Naive thymus-derived CD8-positive, alpha-beta T cell (primary cell): ENCODE data around the gene PARD3B. TPM values are rescaled to one million over a fixed set of nuclear protein-coding genes. Genes with fewer than 3 reads are reported as not detected.
"Not testable (repeated sequence)": the region's sequence is repeated elsewhere in the genome, so short reads cannot be mapped to it uniquely, and the experiment has no call there.

Experiments used
- ATAC-seq, 2 donors: fragments of 150-1000 bp; cut with Tn5 transposase in 1 of 2; sonication (Bioruptor Pico), chemical (Tn5 transposase) in 1 of 2; 1 replicate in 1 of 2; 2 replicates in 1 of 2; pipeline ENCODE4 v1.10.0; 2021; ENCODE audit warnings: mild to moderate bottlenecking in 2 of 2, moderate library complexity in 2 of 2
- POLR2A ChIA-PET: fragments of 350-600 bp; sonication (Branson Sonifier 250); formaldehyde crosslinking; loops from one replicate; lab custom pipeline; 2021; ENCODE audit warnings: antibody characterized with exemption; lab: Charles Lee
- DNase-seq, 10 donors: peaks; one replicate each; pipeline versions ENCODE4 v3.0.0 to v3.0.0-alpha.2; 2020 to 2022
- H3K27ac Mint-ChIP-seq, 10 donors: one replicate each; pipeline ENCODE4 v1.8.0; 2020 to 2022; ENCODE audit warnings: mild to moderate bottlenecking in 10 of 10, mixed read lengths in 10 of 10, moderate library complexity in 4 of 10, inconsistent platforms in 1 of 10
- H3K27me3 Mint-ChIP-seq, 5 donors: one replicate each; pipeline ENCODE4 v1.8.0; 2021 to 2022; ENCODE audit warnings: mixed read lengths in 5 of 5
- H3K36me3 Mint-ChIP-seq, 3 donors: one replicate each; pipeline ENCODE4 v1.8.0; 2020 to 2022; ENCODE audit warnings: mixed read lengths in 3 of 3, mild to moderate bottlenecking in 2 of 3, inconsistent platforms in 1 of 3
- H3K4me1 Mint-ChIP-seq, 4 donors: one replicate each; pipeline ENCODE4 v1.8.0; 2021 to 2022; ENCODE audit warnings: mixed read lengths in 4 of 4
- H3K4me3 Mint-ChIP-seq, 10 donors: one replicate each; pipeline ENCODE4 v1.8.0; 2020 to 2022; ENCODE audit warnings: mild to moderate bottlenecking in 10 of 10, mixed read lengths in 10 of 10, moderate library complexity in 6 of 10, inconsistent platforms in 1 of 10
- H3K9me3 Mint-ChIP-seq, 9 donors: one replicate each; pipeline ENCODE4 v1.8.0; 2020 to 2022; ENCODE audit warnings: mixed read lengths in 9 of 9, mild to moderate bottlenecking in 3 of 9, inconsistent platforms in 1 of 9, moderate library complexity in 1 of 9
- polyA plus RNA-seq, 3 donors: library from polyadenylated mRNA; unstranded; fragments of 300-500 nt; fragmentation: Illumina TruSeq; gene quantifications; one replicate each; pipeline ENCODE4 v1.2.3, GENCODE V29; 2021
- total RNA-seq, 8 experiments: library from RNA in 2 of 8; stranded (reverse) in 2 of 8; gene quantifications; one replicate each; pipeline ENCODE4 v1.2.3 and lab custom pipeline; 2021 to 2026

PARD3B gene
- total and polyA plus RNA-seq, 5 experiments from 2014 or later = 0.22 to 3.8 (median 1.3) TPM; not detected in 1

DNA sequence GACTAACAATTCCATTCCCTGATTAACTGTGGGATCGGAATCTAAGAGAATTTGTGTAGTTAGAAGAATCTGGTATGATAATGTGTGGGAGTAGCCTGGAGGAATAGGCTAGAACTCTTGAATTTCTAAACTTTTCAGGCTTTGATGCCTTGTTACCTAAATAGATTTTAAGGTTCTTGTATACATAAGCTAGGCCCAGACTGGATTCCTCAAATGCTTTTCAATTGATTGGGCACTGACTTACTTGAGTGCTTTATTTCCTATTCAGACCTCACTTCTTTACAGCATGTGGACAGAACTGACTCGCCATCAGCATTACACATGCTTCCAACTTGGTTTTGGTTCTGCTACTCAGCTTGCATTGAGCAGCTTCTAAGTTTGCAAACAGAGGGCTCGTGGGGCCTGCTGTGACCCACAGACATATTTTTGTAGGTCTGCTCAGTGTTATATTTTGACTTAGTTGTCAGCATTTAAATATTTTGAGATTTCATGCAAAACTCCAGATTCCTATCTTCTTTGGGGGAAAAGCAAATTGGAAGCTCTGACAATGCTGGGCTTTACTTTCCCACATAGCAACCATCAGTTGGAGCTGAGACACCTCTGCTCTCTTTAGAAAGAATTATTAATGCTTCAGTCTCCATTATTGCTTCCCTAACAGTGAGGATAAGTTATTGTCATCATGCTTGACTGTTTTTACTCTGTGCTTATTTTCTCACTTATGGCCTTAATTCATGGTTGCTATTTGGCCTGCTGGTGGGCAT lies 5.7 kb downstream of the PARD3B start:
- no peaks in the 10 kb centered on the region for H3K9me3 Mint-ChIP-seq
- no peak for DNase-seq
- peaks cover 0 to 9% (median 4%) of the 10 kb centered on the region in 5 donors for H3K27me3 Mint-ChIP-seq
- no peak overlapping the region for H3K27ac Mint-ChIP-seq
- H3K4me1 Mint-ChIP-seq = peaks cover 4 to 6% (median 5%) of the 10 kb centered on the region in 4 donors
- ATAC-seq = no peak
- H3K36me3 Mint-ChIP-seq = no peaks in the 10 kb centered on the region
- POLR2A ChIA-PET = no interaction called here
- no peak overlapping the region for H3K4me3 Mint-ChIP-seq

DNA sequence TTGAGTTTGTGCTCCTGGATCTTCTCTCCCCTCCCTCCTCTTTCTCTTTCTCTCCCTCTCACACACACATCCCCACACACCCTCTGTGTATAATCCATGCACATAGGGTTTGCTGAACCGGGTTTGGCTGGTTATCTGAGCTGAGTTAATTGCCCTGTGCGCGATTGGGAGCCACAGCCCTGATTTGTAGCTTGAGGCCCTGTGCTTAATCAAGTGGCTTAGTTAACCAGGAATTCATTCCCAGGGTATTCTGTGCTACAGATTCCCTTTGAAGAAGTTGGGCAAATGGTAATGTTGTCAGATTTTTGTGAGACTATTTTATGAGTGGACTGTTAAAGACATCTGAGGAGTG lies 6.2 kb downstream of the PARD3B start:
- no peaks in the 10 kb centered on the region for H3K9me3 Mint-ChIP-seq
- POLR2A ChIA-PET = no interaction called here
- no peak overlapping the region for H3K4me3 Mint-ChIP-seq
- peaks cover 0 to 9% (median 2%) of the 10 kb centered on the region in 5 donors for H3K27me3 Mint-ChIP-seq
- H3K27ac Mint-ChIP-seq = no peak overlapping the region
- peaks cover 0 to 2% (median under 1%) of the 10 kb centered on the region in 4 donors for H3K4me1 Mint-ChIP-seq
- no peak for ATAC-seq
- DNase-seq = no peak
- H3K36me3 Mint-ChIP-seq = no peaks in the 10 kb centered on the region

DNA sequence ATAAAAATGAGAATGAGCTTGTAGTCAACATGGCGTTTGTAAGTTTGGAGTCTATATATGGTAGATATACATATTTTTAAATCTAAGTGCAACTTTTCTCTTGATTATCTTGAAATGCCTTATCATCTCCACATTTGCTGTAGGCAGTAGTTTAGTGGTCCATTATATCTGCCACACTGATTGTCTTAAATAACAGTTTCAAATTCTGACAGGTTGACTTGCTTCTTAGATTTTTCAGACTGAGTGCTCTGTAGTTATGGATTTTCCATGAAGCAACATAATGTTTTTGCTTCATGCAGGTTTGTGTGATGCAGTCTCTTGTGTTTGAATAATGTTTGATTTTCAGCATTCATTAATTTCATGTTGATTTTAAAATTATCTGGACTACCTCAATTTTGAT lies 12.3 kb downstream of the PARD3B start:
- POLR2A ChIA-PET = no interaction called here
- ATAC-seq (no peak), DNase-seq (no peak)
- H3K27me3 Mint-ChIP-seq = peaks cover 0 to 17% (median 6%) of the 10 kb centered on the region in 5 donors
- peaks cover 0 to 3% (median 2%) of the 10 kb centered on the region in 3 donors for H3K36me3 Mint-ChIP-seq
- peaks cover 0 to 10% (median 0%) of the 10 kb centered on the region in 9 donors for H3K9me3 Mint-ChIP-seq
- H3K4me3 Mint-ChIP-seq = no peak overlapping the region
- H3K27ac Mint-ChIP-seq = no peak overlapping the region
- no peaks in the 10 kb centered on the region for H3K4me1 Mint-ChIP-seq

DNA sequence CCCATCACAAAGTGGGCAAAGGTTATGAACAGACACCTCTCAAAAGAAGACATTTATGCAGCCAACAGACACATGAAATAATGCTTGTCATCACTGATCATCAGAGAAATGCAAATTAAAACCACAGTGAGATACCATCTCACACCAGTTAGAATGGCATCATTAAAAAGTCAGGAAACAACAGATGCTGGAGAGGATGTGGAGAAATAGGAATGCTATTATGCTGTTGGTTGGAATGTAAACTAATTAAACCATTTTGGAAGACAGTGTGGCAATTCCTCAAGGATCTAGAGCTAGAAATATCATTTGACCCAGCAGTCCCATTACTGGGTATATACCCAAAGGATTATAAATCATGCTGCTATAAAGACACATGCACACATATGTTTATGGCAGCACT lies 14.1 kb downstream of the PARD3B start:
- H3K4me3 Mint-ChIP-seq, ATAC-seq, DNase-seq, H3K4me1 Mint-ChIP-seq, H3K36me3 Mint-ChIP-seq, H3K27ac Mint-ChIP-seq, POLR2A ChIA-PET: not testable (repeated sequence)
- Mint-ChIP-seq H3K27me3 (peaks cover 4 to 17% (median 8%) of the 10 kb centered on the region in 5 donors), H3K9me3 (peaks cover 0 to 10% (median 0%) of the 10 kb centered on the region in 9 donors)

DNA sequence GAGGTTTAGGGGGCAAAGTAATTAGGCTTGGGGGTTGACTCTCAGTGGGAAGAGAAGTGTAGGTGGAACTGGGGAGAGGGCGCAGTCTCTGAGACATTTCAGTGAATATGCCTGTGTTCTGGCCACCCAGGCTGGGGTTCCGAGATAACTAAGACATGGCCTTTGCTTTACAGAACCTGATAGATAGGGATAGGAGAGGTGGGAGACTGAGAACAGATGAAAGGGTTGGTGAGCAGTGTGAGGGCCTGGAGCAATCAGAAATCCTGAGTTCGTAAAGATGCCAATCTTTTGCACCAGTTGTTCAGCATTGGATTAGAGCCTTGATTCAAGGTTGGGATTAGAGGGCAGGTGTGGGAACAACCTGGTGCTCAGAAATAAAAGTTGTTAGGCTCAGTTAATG lies 15.6 kb downstream of the PARD3B start:
- Mint-ChIP-seq H3K4me1 (peaks cover 0 to 2% (median under 1%) of the 10 kb centered on the region in 4 donors), H3K36me3 (peaks cover 0 to 3% (median 2%) of the 10 kb centered on the region in 3 donors), H3K27ac (peak overlapping the region in 1 of 10 donors; percentile 13), H3K27me3 (peaks cover 2 to 12% (median 6%) of the 10 kb centered on the region in 5 donors), H3K9me3 (peaks cover 0 to 10% (median 0%) of the 10 kb centered on the region in 9 donors), H3K4me3 (no peak overlapping the region)
- DNase-seq (no peak), ATAC-seq (no peak)
- POLR2A ChIA-PET = no interaction called here

DNA sequence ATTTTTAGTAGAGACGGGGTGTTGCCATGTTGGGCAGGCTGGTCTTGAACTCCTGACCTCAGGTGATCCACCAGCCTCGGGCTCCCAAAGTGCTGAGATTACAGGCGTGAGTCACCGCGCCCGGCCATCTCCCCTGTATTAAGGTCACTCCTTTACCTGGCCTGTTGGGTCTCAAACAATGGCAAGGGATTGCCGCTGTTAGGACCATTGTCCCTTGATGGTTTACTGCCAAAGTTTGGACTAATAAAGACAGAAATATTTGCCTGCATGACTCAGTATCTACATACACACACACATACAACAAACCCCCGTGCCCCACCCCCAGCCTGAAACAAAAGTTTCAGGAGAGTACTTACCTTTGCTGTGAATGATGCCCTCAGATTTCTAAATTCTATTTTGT lies 16.5 kb downstream of the PARD3B start:
- H3K4me1 Mint-ChIP-seq = peaks cover 0 to 2% (median under 1%) of the 10 kb centered on the region in 4 donors
- POLR2A ChIA-PET = no interaction called here
- peaks cover 2 to 12% (median 6%) of the 10 kb centered on the region in 5 donors for H3K27me3 Mint-ChIP-seq
- no peak overlapping the region for H3K4me3 Mint-ChIP-seq
- ATAC-seq (no peak), DNase-seq (no peak)
- peaks cover 0 to 3% (median 2%) of the 10 kb centered on the region in 3 donors for H3K36me3 Mint-ChIP-seq
- no peak overlapping the region for H3K27ac Mint-ChIP-seq
- peaks cover 0 to 10% (median 0%) of the 10 kb centered on the region in 9 donors for H3K9me3 Mint-ChIP-seq

DNA sequence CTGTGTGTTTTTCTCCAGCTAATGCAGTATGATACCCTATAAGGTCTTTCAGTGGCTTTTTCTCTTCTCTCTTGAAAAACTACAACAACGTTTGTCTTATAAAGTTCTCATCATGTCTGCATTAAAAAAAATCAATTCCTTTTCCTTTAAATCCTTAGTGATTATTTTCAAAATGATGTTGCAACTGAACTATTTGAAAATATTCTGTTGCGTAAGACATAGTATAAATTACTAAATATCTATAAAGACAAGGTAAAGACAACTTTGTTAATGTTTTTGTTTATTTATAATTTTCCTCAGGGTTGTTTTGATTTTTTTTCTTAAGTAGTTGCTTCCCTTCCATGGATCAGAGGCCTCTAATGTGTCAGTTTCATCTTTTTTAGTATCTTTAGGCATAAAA lies 21.2 kb downstream of the PARD3B start:
- H3K27ac Mint-ChIP-seq = no peak overlapping the region
- peaks cover 3 to 9% (median 5%) of the 10 kb centered on the region in 5 donors for H3K27me3 Mint-ChIP-seq
- peaks cover 0 to 5% (median 1%) of the 10 kb centered on the region in 4 donors for H3K4me1 Mint-ChIP-seq
- POLR2A ChIA-PET = no interaction called here
- no peak for DNase-seq
- no peak for ATAC-seq
- no peaks in the 10 kb centered on the region for H3K36me3 Mint-ChIP-seq
- H3K4me3 Mint-ChIP-seq = no peak overlapping the region
- no peaks in the 10 kb centered on the region for H3K9me3 Mint-ChIP-seq

DNA sequence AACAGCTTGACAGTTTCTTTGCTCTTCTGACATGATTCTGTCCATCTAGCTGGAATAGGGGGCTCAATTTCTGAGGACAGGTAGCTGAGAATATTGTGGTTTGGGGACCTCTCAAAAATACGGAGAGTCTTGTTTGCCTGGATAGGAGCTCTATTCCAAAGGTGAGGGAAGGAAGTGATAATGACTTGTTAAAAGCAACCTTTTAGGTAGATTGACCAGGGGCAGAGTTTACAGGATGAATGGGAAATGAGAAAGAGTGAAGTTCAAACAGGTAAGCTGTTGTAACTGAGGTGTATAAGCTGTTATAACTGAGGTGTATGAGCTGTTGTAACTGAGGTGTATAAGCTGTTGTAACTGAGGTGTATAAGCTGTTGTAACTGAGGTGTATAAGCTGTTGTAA lies 25.1 kb downstream of the PARD3B start:
- POLR2A ChIA-PET = no interaction called here
- DNase-seq = no peak
- Mint-ChIP-seq H3K36me3 (no peaks in the 10 kb centered on the region), H3K27ac (no peak overlapping the region), H3K9me3 (no peaks in the 10 kb centered on the region), H3K4me3 (no peak overlapping the region), H3K27me3 (peaks cover 0 to 8% (median 3%) of the 10 kb centered on the region in 5 donors), H3K4me1 (peaks cover 0 to 3% (median 0%) of the 10 kb centered on the region in 4 donors)
- no peak for ATAC-seq

DNA sequence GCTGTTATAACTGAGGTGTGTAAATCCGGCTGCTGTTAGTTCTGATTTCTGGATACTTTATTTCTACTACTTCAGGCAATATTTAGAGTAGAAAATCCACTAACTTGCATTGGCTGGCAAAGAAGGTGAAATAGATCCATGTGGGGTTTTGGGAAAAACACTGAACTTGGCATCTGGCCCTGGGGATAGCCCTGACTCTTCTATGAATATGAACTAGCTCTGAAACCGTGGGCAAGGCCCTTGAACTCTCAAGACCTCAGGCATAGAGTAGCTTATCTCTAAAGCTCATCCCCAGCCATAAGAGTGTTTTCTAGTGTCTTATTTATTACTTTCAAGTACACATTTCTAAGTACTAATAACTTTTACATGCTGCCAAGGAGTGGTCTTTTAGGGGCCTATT lies 25.8 kb downstream of the PARD3B start:
- DNase-seq = no peak
- Mint-ChIP-seq H3K27me3 (peaks cover 0 to 8% (median 3%) of the 10 kb centered on the region in 5 donors), H3K27ac (no peak overlapping the region), H3K4me3 (no peak overlapping the region), H3K36me3 (no peaks in the 10 kb centered on the region), H3K9me3 (no peaks in the 10 kb centered on the region), H3K4me1 (peaks cover 0 to 4% (median 0%) of the 10 kb centered on the region in 4 donors)
- POLR2A ChIA-PET = no interaction called here
- no peak for ATAC-seq

DNA sequence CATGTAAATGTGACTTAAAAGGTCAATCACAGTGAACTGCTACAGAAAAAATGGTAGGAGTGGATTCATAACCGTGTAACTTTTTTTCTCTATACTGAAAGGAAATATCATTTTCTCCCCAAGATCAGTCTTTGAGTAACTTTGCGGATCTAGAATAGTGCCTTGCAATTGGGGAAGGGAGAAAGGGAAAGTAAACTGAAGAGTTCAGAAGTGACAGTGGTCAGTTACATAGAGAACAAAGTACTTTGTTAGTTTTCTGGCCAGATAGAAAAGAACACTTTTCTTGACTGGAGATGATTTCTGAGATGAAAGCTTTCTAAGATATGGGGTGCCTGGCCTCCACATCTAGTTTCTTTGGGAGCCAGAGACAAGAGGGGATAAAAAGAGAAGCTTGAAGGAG lies 26.6 kb downstream of the PARD3B start:
- no peak for ATAC-seq
- POLR2A ChIA-PET = no interaction called here
- Mint-ChIP-seq H3K27ac (no peak overlapping the region), H3K27me3 (peaks cover 0 to 8% (median 3%) of the 10 kb centered on the region in 5 donors), H3K9me3 (no peaks in the 10 kb centered on the region), H3K4me1 (peaks cover 0 to 5% (median 0%) of the 10 kb centered on the region in 4 donors), H3K36me3 (no peaks in the 10 kb centered on the region), H3K4me3 (no peak overlapping the region)
- DNase-seq = no peak

DNA sequence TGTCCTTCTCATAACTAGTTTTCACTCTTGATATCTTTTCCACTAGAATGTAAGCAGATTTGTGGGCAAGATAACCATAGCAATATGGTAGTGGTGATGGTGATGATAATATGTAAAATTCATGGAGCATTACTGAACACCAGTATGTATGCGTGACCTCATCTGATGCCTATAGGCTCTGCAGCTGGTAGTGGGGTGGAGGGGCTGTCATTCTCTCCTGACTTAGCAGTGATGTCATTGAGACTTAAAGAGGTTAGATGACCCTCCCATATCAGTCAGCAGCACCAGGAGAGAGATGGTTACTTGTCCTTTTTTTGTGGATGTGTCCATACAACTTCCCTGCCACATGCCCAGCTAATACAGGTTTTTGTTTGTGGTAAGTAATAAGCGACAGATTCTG lies 27.9 kb downstream of the PARD3B start:
- POLR2A ChIA-PET = no interaction called here
- ATAC-seq = no peak

DNA sequence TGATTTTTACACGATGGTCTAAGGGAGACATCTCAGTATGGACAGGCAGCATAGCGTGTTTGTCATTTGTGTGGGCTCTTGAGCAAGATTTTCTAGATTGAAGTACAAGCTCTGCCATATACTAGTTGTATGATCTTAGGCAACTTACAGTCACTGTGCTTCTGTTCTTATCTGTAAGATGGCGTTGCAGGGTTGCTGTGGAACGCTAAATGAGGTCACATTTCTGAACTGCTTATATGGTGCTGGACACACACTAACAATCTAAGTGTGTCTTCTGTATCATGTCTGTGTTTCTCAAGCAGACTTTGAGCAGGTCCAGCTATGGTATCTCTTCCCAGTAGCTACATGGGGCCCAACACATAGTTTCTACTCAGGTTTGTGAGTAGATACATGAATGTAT lies 29.2 kb downstream of the PARD3B start:
- no peak for DNase-seq
- no peak for ATAC-seq
- H3K27me3 Mint-ChIP-seq = peaks cover 0 to 9% (median 2%) of the 10 kb centered on the region in 5 donors
- peaks cover 0 to 4% (median 0%) of the 10 kb centered on the region in 4 donors for H3K4me1 Mint-ChIP-seq
- H3K27ac Mint-ChIP-seq = no peak overlapping the region
- H3K9me3 Mint-ChIP-seq = peaks cover 0 to 2% (median 0%) of the 10 kb centered on the region in 9 donors
- no peaks in the 10 kb centered on the region for H3K36me3 Mint-ChIP-seq
- POLR2A ChIA-PET = interaction anchor here (0.6 kb wide), 1 partner anchor 97 kb away, joined by 3 read pairs; no protein-coding TSS in a partner anchor
- no peak overlapping the region for H3K4me3 Mint-ChIP-seq

More for the DNA sequence above, 27.9 kb downstream of the PARD3B start:
- Mint-ChIP-seq H3K9me3 (no peaks in the 10 kb centered on the region), H3K27ac (no peak overlapping the region), H3K27me3 (peaks cover 0 to 4% (median 0%) of the 10 kb centered on the region in 5 donors), H3K36me3 (no peaks in the 10 kb centered on the region), H3K4me1 (peaks cover 0 to 2% (median 0%) of the 10 kb centered on the region in 4 donors), H3K4me3 (no peak overlapping the region)
- no peak for DNase-seq

DNA sequence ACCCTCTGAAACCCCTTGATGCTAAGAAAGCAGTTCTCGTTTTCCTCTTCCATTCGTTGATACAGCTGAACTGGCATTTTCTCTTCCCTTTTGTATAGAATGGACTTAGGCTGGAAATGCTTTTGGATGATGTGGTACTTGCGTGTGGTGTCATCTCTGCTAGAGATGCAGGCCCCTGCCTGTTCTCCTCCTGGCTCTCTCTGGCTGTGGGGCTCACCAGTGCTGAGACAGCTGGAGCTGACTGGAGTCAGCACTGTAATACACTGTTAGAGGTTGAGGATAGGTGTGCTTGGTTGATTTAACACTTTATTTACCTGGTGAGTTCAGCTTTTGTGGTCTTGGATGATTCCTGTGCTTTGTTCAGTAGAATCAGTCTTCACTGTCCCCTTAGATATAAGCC lies 30.2 kb downstream of the PARD3B start:
- Mint-ChIP-seq H3K27me3 (peaks cover 0 to 9% (median 7%) of the 10 kb centered on the region in 5 donors), H3K4me1 (peaks cover 0 to 7% (median 0%) of the 10 kb centered on the region in 4 donors), H3K4me3 (no peak overlapping the region), H3K36me3 (no peaks in the 10 kb centered on the region), H3K27ac (no peak overlapping the region), H3K9me3 (peaks cover 0 to 2% (median 0%) of the 10 kb centered on the region in 9 donors)
- DNase-seq = no peak
- ATAC-seq = no peak
- POLR2A ChIA-PET = no interaction called here
